NCI-H1417 treated with DMSO at 0.1 percent for 48 hours (cell line): ENCODE results near the gene NGEF.

Source experiments
- DNase-seq: peaks from one replicate; lab custom pipeline; 2025; lab: John Stamatoyannopoulos, UW

NGEF gene

GRCh38 chr2:232838406-232838874 lies 174.6 kb downstream of the NGEF start:
- no peak for DNase-seq

GRCh38 chr2:232836934-232837333 lies 176.1 kb downstream of the NGEF start:
- no peak for DNase-seq

DNA sequence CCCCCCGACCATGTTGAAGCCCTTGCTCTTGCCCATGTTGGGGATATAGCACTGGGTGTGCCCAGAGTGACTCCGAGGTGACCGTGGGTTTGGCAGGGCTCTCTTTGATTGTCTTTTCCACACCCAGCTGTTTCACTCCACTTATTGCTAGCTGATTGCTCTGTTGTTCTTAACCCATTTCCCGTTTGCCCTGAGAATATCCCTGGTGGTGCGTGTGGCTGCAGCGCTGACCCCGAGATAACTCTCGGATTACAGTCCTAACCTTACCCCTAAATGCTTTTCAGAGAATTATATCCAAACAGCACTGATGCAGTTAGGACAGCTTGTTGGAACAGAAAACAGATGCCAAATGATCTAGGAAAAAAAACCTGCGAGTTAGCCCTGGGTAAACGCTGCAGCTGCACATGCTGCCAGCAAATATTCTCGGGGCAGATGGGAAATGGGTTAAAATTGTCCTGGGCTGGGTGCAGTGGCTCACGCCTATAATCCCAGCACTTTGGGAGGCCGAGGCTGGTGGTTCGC lies 177.3 kb downstream of the NGEF start:
- DNase-seq = no peak

GRCh38 chr2:232833830-232834229 lies 179.2 kb downstream of the NGEF start:
- DNase-seq = no peak

- no peak for DNase-seq
Measured at GRCh38 chr2:232831496-232831895, 181.6 kb downstream of the NGEF start.

DNA sequence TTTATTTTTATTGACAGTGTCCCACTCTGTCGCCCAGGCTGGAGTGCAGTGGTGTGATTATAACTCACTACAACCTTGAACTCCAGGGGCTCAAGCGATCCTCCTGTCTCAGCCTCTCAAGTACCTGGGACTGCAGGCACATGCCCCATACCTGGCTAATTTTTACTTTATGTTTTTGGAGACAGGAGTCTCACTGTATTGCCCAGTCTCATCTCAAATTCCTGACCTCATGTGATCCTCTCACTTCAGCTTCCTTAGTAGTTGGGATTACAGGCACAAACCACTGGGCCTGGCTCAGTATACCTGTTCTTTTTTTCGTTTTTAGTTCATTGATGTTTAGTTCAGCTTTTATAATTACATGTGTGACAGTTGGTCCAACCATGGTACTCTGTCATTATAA lies 183.1 kb downstream of the NGEF start:
- DNase-seq = no peak
